WTC11 (cell line): ENCODE measurements around the gene RAB17.

ENCODE experiments used
- ESRRA ChIP-seq: sonication (generic); formaldehyde crosslinking; IDR thresholded peaks from 2 replicates; pipeline ENCODE4 v1.8.1; 2022; ENCODE audit warnings: mild to moderate bottlenecking, missing genetic modification reagents, borderline replicate concordance
- ETV6 ChIP-seq: sonication (generic); formaldehyde crosslinking; IDR thresholded peaks from 2 replicates; pipeline ENCODE4 v1.8.1; 2022; ENCODE audit warnings: mild to moderate bottlenecking, missing genetic modification reagents
- GABPB1 ChIP-seq: sonication (generic); formaldehyde crosslinking; IDR thresholded peaks from 2 replicates; pipeline ENCODE4 v1.8.1; 2023; ENCODE audit warnings: mild to moderate bottlenecking, missing genetic modification reagents
- IRF2 ChIP-seq: sonication (generic); formaldehyde crosslinking; IDR thresholded peaks from 2 replicates; pipeline ENCODE4 v1.8.0; 2022; ENCODE audit warnings: low read depth, missing genetic modification reagents, borderline replicate concordance
- NFYB ChIP-seq: sonication (generic); formaldehyde crosslinking; conservative IDR thresholded peaks from 2 replicates; pipeline ENCODE4 v1.8.0; 2022; ENCODE audit warnings: low read depth, missing genetic modification reagents
- SP1 ChIP-seq: sonication (generic); formaldehyde crosslinking; conservative IDR thresholded peaks from 2 replicates; pipeline ENCODE4 v1.8.1; 2022; ENCODE audit warnings: missing genetic modification reagents
- TCF7 ChIP-seq: sonication (generic); formaldehyde crosslinking; IDR thresholded peaks from 2 replicates; pipeline ENCODE4 v1.8.0; 2022; ENCODE audit warnings: mild to moderate bottlenecking, low read depth, missing genetic modification reagents, moderate library complexity
- ZNF232 ChIP-seq: sonication (generic); formaldehyde crosslinking; IDR thresholded peaks from 2 replicates; pipeline ENCODE4 v1.8.0; 2022; ENCODE audit warnings: mild to moderate bottlenecking, missing genetic modification reagents
- TF ChIP-seq, protein P1 (sequence below): fragments of 200-600 bp; IDR thresholded peaks from 2 replicates; pipeline ENCODE4 v1.8.0; 2022; ENCODE audit warnings: antibody characterized with exemption
- TF ChIP-seq, protein P2 (sequence below): sonication (generic); formaldehyde crosslinking; IDR thresholded peaks from 2 replicates; pipeline ENCODE4 v1.8.1; 2022; ENCODE audit warnings: low read depth, missing genetic modification reagents, borderline replicate concordance
- TF ChIP-seq, protein P3 (sequence below): sonication (generic); formaldehyde crosslinking; conservative IDR thresholded peaks from 2 replicates; pipeline ENCODE4 v1.8.1; 2023; ENCODE audit warnings: mild to moderate bottlenecking, low read depth, missing genetic modification reagents, moderate library complexity

DNA sequence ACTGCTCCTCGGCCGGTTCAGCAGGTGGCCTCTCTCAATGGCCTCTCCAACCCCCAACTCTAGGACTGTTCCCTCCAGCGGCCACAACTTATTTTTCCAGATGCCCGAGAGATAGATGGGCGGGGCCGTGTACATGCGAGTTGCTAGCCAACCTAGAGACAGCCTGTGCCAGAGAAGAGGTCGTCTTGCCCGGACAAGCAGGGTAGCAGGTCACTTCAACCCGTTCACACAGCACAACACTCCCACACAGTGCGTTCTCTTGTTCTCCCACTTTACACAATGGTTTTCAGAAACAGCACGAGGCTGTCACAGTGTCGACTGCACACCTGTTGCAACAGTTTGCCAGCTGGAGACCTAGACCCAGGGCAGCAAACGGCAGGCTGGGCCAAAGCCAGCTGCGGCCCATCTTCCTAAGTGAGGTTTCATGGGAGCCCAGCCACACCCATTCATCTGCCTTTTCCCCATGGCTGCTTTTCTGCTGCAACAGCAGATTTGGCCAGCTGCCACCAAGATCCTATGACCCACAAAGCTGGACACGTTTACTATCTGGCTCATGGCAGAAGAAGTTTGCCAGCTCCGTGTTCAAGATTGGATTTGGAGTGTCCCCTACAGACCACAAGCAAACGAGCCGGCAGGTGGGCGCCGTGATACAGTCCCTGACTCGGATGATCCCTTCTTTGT, 31.4 kb downstream of the RAB17 start:
- TF ChIP-seq, protein P1, sequence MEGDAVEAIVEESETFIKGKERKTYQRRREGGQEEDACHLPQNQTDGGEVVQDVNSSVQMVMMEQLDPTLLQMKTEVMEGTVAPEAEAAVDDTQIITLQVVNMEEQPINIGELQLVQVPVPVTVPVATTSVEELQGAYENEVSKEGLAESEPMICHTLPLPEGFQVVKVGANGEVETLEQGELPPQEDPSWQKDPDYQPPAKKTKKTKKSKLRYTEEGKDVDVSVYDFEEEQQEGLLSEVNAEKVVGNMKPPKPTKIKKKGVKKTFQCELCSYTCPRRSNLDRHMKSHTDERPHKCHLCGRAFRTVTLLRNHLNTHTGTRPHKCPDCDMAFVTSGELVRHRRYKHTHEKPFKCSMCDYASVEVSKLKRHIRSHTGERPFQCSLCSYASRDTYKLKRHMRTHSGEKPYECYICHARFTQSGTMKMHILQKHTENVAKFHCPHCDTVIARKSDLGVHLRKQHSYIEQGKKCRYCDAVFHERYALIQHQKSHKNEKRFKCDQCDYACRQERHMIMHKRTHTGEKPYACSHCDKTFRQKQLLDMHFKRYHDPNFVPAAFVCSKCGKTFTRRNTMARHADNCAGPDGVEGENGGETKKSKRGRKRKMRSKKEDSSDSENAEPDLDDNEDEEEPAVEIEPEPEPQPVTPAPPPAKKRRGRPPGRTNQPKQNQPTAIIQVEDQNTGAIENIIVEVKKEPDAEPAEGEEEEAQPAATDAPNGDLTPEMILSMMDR = no peak
- TF ChIP-seq SP1 (CRISPR knock-in tag) = no peak
- no peak for TF ChIP-seq ETV6 (CRISPR knock-in tag)
- TF ChIP-seq, protein P2, sequence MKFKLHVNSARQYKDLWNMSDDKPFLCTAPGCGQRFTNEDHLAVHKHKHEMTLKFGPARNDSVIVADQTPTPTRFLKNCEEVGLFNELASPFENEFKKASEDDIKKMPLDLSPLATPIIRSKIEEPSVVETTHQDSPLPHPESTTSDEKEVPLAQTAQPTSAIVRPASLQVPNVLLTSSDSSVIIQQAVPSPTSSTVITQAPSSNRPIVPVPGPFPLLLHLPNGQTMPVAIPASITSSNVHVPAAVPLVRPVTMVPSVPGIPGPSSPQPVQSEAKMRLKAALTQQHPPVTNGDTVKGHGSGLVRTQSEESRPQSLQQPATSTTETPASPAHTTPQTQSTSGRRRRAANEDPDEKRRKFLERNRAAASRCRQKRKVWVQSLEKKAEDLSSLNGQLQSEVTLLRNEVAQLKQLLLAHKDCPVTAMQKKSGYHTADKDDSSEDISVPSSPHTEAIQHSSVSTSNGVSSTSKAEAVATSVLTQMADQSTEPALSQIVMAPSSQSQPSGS (CRISPR knock-in tag) = no peak
- TF ChIP-seq IRF2 = no peak
- no peak for TF ChIP-seq GABPB1 (CRISPR knock-in tag)
- no peak for TF ChIP-seq TCF7 (CRISPR knock-in tag)
- TF ChIP-seq, protein P3, sequence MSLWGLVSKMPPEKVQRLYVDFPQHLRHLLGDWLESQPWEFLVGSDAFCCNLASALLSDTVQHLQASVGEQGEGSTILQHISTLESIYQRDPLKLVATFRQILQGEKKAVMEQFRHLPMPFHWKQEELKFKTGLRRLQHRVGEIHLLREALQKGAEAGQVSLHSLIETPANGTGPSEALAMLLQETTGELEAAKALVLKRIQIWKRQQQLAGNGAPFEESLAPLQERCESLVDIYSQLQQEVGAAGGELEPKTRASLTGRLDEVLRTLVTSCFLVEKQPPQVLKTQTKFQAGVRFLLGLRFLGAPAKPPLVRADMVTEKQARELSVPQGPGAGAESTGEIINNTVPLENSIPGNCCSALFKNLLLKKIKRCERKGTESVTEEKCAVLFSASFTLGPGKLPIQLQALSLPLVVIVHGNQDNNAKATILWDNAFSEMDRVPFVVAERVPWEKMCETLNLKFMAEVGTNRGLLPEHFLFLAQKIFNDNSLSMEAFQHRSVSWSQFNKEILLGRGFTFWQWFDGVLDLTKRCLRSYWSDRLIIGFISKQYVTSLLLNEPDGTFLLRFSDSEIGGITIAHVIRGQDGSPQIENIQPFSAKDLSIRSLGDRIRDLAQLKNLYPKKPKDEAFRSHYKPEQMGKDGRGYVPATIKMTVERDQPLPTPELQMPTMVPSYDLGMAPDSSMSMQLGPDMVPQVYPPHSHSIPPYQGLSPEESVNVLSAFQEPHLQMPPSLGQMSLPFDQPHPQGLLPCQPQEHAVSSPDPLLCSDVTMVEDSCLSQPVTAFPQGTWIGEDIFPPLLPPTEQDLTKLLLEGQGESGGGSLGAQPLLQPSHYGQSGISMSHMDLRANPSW (CRISPR knock-in tag) = no peak
- no peak for TF ChIP-seq ZNF232
- no peak for TF ChIP-seq NFYB (CRISPR knock-in tag)
- no peak for TF ChIP-seq ESRRA (CRISPR knock-in tag)
